Spleen (tissue), 11 donors: ENCODE measurements around the gene SPG7. TPM values are rescaled to one million over a fixed set of nuclear protein-coding genes. Genes with fewer than 3 reads are reported as not detected.
A peak's percentile ranks its signal among the peaks of the same experiment; 100 is the strongest.

ENCODE experiments used
- DNase-seq: peaks from one replicate; pipeline ENCODE4 v3.0.0-alpha.2; 2020
- H3K27ac ChIP-seq, 8 donors: fragments of 200-600 bp; sonication (generic) in 7 of 8; 1 replicate in 4 of 8; 2 replicates in 4 of 8; pipeline versions ENCODE4 v1.5.0 to v1.8.0; 2016 to 2021; ENCODE audit warnings: inconsistent platforms in 4 of 8, mild to moderate bottlenecking in 4 of 8, moderate library complexity in 1 of 8
- H3K27me3 ChIP-seq, 7 donors: fragments of 200-600 bp; sonication (generic) in 6 of 7; replicated peaks in 1 of 7; 1 replicate in 4 of 7; 2 replicates in 3 of 7; pipeline versions ENCODE4 v1.5.0 to v1.8.0; 2016 to 2021; ENCODE audit warnings: inconsistent platforms in 3 of 7, mild to moderate bottlenecking in 1 of 7
- H3K36me3 ChIP-seq, 6 donors: fragments of 200-600 bp; sonication (generic) in 5 of 6; 1 replicate in 4 of 6; 2 replicates in 2 of 6; pipeline versions ENCODE4 v1.5.0 to v1.8.0; 2016 to 2021; ENCODE audit warnings: inconsistent platforms in 2 of 6
- H3K4me1 ChIP-seq, 6 donors: fragments of 200-600 bp; sonication (generic) in 5 of 6; 1 replicate in 3 of 6; 2 replicates in 3 of 6; pipeline versions ENCODE4 v1.5.0 to v1.8.0; 2016 to 2021; ENCODE audit warnings: inconsistent platforms in 3 of 6
- H3K4me3 ChIP-seq, 8 donors: fragments of 200-600 bp; sonication (generic) in 7 of 8; 1 replicate in 4 of 8; 2 replicates in 4 of 8; pipeline versions ENCODE4 v1.5.0 to v1.8.0; 2016 to 2021; ENCODE audit warnings: inconsistent platforms in 4 of 8, mild to moderate bottlenecking in 4 of 8, moderate library complexity in 2 of 8
- H3K9me3 ChIP-seq, 8 donors: fragments of 200-600 bp; sonication (generic) in 7 of 8; 1 replicate in 4 of 8; 2 replicates in 4 of 8; pipeline versions ENCODE4 v1.5.0 to v1.8.0; 2016 to 2021; ENCODE audit warnings: inconsistent platforms in 4 of 8
- CTCF ChIP-seq, 11 experiments: fragments of 200-600 bp in 7 of 11; fragments of 450-650 bp in 4 of 11; sonication (generic) in 4 of 11; IDR thresholded peaks in 8 of 11; conservative IDR thresholded peaks in 3 of 11; 1 replicate in 7 of 11; 2 replicates in 4 of 11; pipeline versions ENCODE4 v1.4.0 to v1.8.0; 2016 to 2021; ENCODE audit warnings: antibody characterized with exemption in 11 of 11, inconsistent platforms in 4 of 11, mild to moderate bottlenecking in 1 of 11
- POLR2A ChIP-seq, 3 donors: fragments of 450-650 bp; IDR thresholded peaks; one replicate each; pipeline ENCODE4 v1.5.1; 2017; ENCODE audit warnings: antibody characterized with exemption in 3 of 3, mild to moderate bottlenecking in 1 of 3
- POLR2AphosphoS5 ChIP-seq, 3 donors: sonication (generic); formaldehyde crosslinking; IDR thresholded peaks; one replicate each; pipeline ENCODE4 v1.5.1; 2017; ENCODE audit warnings: antibody characterized with exemption in 3 of 3
- WGBS, 5 donors: extraction: QIAGEN DNeasy Blood & Tissue Kit in 3 of 5; methylation state at CpG; one replicate each; pipeline versions ENCODE4 v1.1.5 to v1.1.7; 2013 to 2018; 5-methylcytosine and 5-hydroxymethylcytosine counted together
- intact Hi-C: fragments of 100-400 bp; cut with DNase I; formaldehyde crosslinking; loops from one replicate; pipeline ENCODE4 v1.15.0; 2023; ENCODE audit warnings: low total_unique reads
- polyA plus RNA-seq, 3 donors: library from polyadenylated mRNA; stranded (reverse); fragments of 200-250 nt; gene quantifications; one replicate each; pipeline ENCODE4 v1.2.1, GENCODE V29; 2013
- total RNA-seq, 7 donors: library from RNA; depleted of rRNA in 3 of 7; stranded (reverse); fragments of >200 nt in 3 of 7; fragmentation: NEBNext Ultra II Directional in 4 of 7; extraction: Animal tissue kit (Norgen Biotek cat#: 25700) in 4 of 7; gene quantifications; one replicate each; pipeline versions ENCODE4 v1.1.0 to v1.2.1, GENCODE V29; 2016 to 2021
- donor health status: healthy with polysubstance abuse.
- donor health status: DM: no; HTN: no; CAD: no; lungs with moderate emphysema.
- donor health status: DM: no; HTN: no; CAD: no.
- donor health status: Bipolar disorder and iron deficiency.
- donor health status: healthy.
- donor health status: DM: no; HTN: no; CAD: no.
- donor health status: DM: yes; HTN: yes; CAD: no.

SPG7 gene
- total and polyA plus RNA-seq, 10 donors: 64.5 to 260 (median 144) TPM

- H3K9me3 ChIP-seq: no peaks in the 10 kb centered on the region
- DNase-seq: no peak
- intact Hi-C loops: loop anchor here (10.0 kb wide), 1 partner anchor 147 kb away; no protein-coding TSS in a partner anchor
- 60 to 73% (median 67%) methylated on average over 14 of the region's 14 CpGs for WGBS, 5 donors
- TF ChIP-seq CTCF (IDR thresholded peaks at IDR 0.05 in 8 of 11, conservative IDR thresholded peaks at IDR 0.05 in 3 of 11): no peak
- H3K4me3 ChIP-seq: no peak overlapping the region
- peak overlapping the region in 5 of 8 donors; percentile 4 to 98 (median 63) for H3K27ac ChIP-seq
- H3K36me3 ChIP-seq: peaks cover 0 to 4% (median 0%) of the 10 kb centered on the region in 6 donors
- H3K27me3 ChIP-seq: no peaks in the 10 kb centered on the region
- H3K4me1 ChIP-seq: peaks cover 76 to 100% (median 99%) of the 10 kb centered on the region in 6 donors
Observed at GRCh38 chr16:89482150-89482816, 25.9 kb upstream of the SPG7 start.

GRCh38 chr16:89482817-89483205 is 25.4 kb upstream of the SPG7 start:
- H3K27ac ChIP-seq: peak overlapping the region in 5 of 8 donors; percentile 4 to 98 (median 63)

GRCh38 chr16:89484041-89484501 is 24.1 kb upstream of the SPG7 start:
- peak overlapping the region in 1 of 8 donors; percentile 7 for H3K4me3 ChIP-seq
- peaks cover 81 to 100% (median 99%) of the 10 kb centered on the region in 6 donors for H3K4me1 ChIP-seq
- H3K27ac ChIP-seq: peak overlapping the region in 7 of 8 donors; percentile 12 to 98 (median 51)
- intact Hi-C loops: loop anchor here (10.0 kb wide), 1 partner anchor 149 kb away; no protein-coding TSS in a partner anchor
- H3K36me3 ChIP-seq: peaks cover 0 to 4% (median 0%) of the 10 kb centered on the region in 6 donors
- no peak for DNase-seq
- no peaks in the 10 kb centered on the region for H3K9me3 ChIP-seq
- TF ChIP-seq CTCF (IDR thresholded peaks at IDR 0.05 in 8 of 11, conservative IDR thresholded peaks at IDR 0.05 in 3 of 11): no peak
- TF ChIP-seq POLR2AphosphoS5 (IDR thresholded peaks at IDR 0.05): no peak
- WGBS, 5 donors: 26 to 56% (median 37%) methylated on average over 5 of the region's 5 CpGs
- no peaks in the 10 kb centered on the region for H3K27me3 ChIP-seq

More at GRCh38 chr16:89482817-89483205, 25.4 kb upstream of the SPG7 start:
- no peaks in the 10 kb centered on the region for H3K27me3 ChIP-seq
- no peak for DNase-seq
- no peaks in the 10 kb centered on the region for H3K9me3 ChIP-seq
- WGBS, 5 donors: 69 to 87% (median 77%) methylated on average over 5 of the region's 5 CpGs
- peaks cover 78 to 100% (median 99%) of the 10 kb centered on the region in 6 donors for H3K4me1 ChIP-seq
- H3K36me3 ChIP-seq: peaks cover 0 to 4% (median 0%) of the 10 kb centered on the region in 6 donors
- intact Hi-C loops: loop anchor here (10.0 kb wide), 1 partner anchor 148 kb away; no protein-coding TSS in a partner anchor
- TF ChIP-seq CTCF (IDR thresholded peaks at IDR 0.05 in 8 of 11, conservative IDR thresholded peaks at IDR 0.05 in 3 of 11) (no peak), POLR2A (IDR thresholded peaks at IDR 0.05) (no peak), POLR2AphosphoS5 (IDR thresholded peaks at IDR 0.05) (no peak)
- H3K4me3 ChIP-seq: no peak overlapping the region
